Adrenal gland (tissue), 12 donors: ENCODE results near the gene TOPORS. TPM values are rescaled to one million over a fixed set of nuclear protein-coding genes. Genes with fewer than 3 reads are reported as not detected.

Experiments used
- DNase-seq, 7 donors: peaks; one replicate each; pipeline ENCODE4 v3.0.0-alpha.2; 2019 to 2020
- H3K27ac ChIP-seq, 5 donors: fragments of 200-600 bp; sonication (generic) in 4 of 5; 1 replicate in 3 of 5; 2 replicates in 2 of 5; pipeline versions ENCODE4 v1.5.1 to v1.8.0; 2016 to 2020; ENCODE audit warnings: mild to moderate bottlenecking in 1 of 5
- H3K27me3 ChIP-seq: fragments of 200-600 bp; 2 replicates; pipeline ENCODE4 v1.8.0; 2021
- H3K36me3 ChIP-seq, 2 donors: fragments of 200-600 bp; replicated peaks in 1 of 2; 1 replicate in 1 of 2; 2 replicates in 1 of 2; pipeline versions ENCODE4 v1.5.1 to v1.8.0; 2018 to 2022
- H3K4me1 ChIP-seq, 2 donors: fragments of 200-600 bp; replicated peaks in 1 of 2; 1 replicate in 1 of 2; 2 replicates in 1 of 2; pipeline versions ENCODE4 v1.5.1 to v1.8.0; 2018 to 2021
- H3K4me3 ChIP-seq, 4 donors: fragments of 200-600 bp; sonication (generic) in 3 of 4; one replicate each; pipeline ENCODE4 v1.5.1; 2016 to 2018
- H3K9me3 ChIP-seq, 3 donors: fragments of 200-600 bp; sonication (generic) in 1 of 3; replicated peaks in 1 of 3; 1 replicate in 2 of 3; 2 replicates in 1 of 3; pipeline versions ENCODE4 v1.5.1 to v1.8.0; 2016 to 2021
- POLR2A ChIP-seq, 2 donors: fragments of 450-650 bp; IDR thresholded peaks; one replicate each; pipeline ENCODE4 v1.6.1; 2017; ENCODE audit warnings: antibody characterized with exemption in 2 of 2, mild to moderate bottlenecking in 2 of 2, moderate library complexity in 1 of 2
- WGBS, 4 donors: extraction: QIAGEN DNeasy Blood & Tissue Kit in 2 of 4; methylation state at CpG; one replicate each; pipeline versions ENCODE4 v1.1.5 to v1.1.7; 2013 to 2017; 5-methylcytosine and 5-hydroxymethylcytosine counted together
- intact Hi-C, 2 donors: fragments of 100-400 bp; cut with DNase I; formaldehyde crosslinking; loops; one replicate each; pipeline versions ENCODE4 v1.14.1 to v1.15.0; 2022 to 2023
- polyA plus RNA-seq, 3 donors: library from polyadenylated mRNA; stranded (reverse); fragments of 200-250 nt in 2 of 3; fragments of 350-450 nt in 1 of 3; fragmentation: Illumina TruSeq in 1 of 3; extraction: RNeasy Lipid Tissue Mini Kit (QIAGEN cat#74804) in 1 of 3; gene quantifications; one replicate each; pipeline ENCODE4 v1.2.3, GENCODE V29; 2013 to 2014
- total RNA-seq, 9 donors: library from RNA; depleted of rRNA in 4 of 9; stranded (reverse); fragments of >200 nt in 4 of 9; fragments of 120-200 nt in 1 of 9; fragmentation: NEBNext Ultra II Directional in 1 of 9; extraction: Animal tissue kit (Norgen Biotek cat#: 25700) in 1 of 9; gene quantifications; one replicate each; pipeline versions ENCODE4 v1.1.0 to v1.2.4, GENCODE V29; 2013 to 2023
- TF ChIP-seq, protein P1 (sequence below), 6 experiments: fragments of 450-650 bp in 4 of 6; fragments of 200-600 bp in 2 of 6; sonication (generic) in 1 of 6; IDR thresholded peaks; 1 replicate in 5 of 6; 2 replicates in 1 of 6; pipeline versions ENCODE4 v1.5.1 to v1.8.0; 2016 to 2021; ENCODE audit warnings: antibody characterized with exemption in 6 of 6, mild to moderate bottlenecking in 2 of 6, moderate library complexity in 1 of 6
- donor health status: healthy with polysubstance abuse.
- donor health status: Bipolar disorder and iron deficiency.
- donor health status: DM: yes; HTN: yes; CAD: no.
- donor health status: DM: no; HTN: no; CAD: no.
- donor health status: DM: no; HTN: no; CAD: no.
- donor health status: DM: yes; HTN: yes; CAD: no.

Gene TOPORS
- total and polyA plus RNA-seq, 12 donors: 7.6 to 25.3 (median 15.9) TPM

DNA sequence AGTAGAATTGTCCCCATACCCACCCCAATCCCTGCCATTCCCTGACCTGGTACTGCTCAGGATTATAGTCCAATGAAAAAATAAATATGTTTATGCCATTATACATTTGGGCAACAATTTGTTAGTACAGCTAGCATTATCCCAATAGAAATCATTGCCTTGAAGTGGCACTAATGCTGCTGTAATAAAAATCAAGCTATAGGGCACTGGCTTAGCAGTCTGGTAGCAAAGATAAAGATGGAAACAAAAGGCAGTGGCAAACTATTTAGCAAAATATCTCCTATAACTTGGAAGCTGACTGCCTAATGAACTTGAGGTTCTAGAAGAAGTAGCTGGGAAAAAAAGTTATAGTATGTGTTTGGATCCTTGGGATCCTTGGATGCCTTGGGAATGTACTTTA lies 2.2 kb upstream of the TOPORS start:
- intact Hi-C loops: no loop called here
- TF ChIP-seq, protein P1, sequence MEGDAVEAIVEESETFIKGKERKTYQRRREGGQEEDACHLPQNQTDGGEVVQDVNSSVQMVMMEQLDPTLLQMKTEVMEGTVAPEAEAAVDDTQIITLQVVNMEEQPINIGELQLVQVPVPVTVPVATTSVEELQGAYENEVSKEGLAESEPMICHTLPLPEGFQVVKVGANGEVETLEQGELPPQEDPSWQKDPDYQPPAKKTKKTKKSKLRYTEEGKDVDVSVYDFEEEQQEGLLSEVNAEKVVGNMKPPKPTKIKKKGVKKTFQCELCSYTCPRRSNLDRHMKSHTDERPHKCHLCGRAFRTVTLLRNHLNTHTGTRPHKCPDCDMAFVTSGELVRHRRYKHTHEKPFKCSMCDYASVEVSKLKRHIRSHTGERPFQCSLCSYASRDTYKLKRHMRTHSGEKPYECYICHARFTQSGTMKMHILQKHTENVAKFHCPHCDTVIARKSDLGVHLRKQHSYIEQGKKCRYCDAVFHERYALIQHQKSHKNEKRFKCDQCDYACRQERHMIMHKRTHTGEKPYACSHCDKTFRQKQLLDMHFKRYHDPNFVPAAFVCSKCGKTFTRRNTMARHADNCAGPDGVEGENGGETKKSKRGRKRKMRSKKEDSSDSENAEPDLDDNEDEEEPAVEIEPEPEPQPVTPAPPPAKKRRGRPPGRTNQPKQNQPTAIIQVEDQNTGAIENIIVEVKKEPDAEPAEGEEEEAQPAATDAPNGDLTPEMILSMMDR (IDR thresholded peaks at IDR 0.05): no peak
- TF ChIP-seq POLR2A (IDR thresholded peaks at IDR 0.05): no peak
- Histone ChIP-seq H3K27ac (no peak overlapping the region), H3K9me3 (no peaks in the 10 kb centered on the region), H3K27me3 (no peaks in the 10 kb centered on the region), H3K4me3 (no peak overlapping the region), H3K36me3 (no peaks in the 10 kb centered on the region), H3K4me1 (peaks cover 5 to 28% of the 10 kb centered on the region in 2 donors)
- DNase-seq: no peak

DNA sequence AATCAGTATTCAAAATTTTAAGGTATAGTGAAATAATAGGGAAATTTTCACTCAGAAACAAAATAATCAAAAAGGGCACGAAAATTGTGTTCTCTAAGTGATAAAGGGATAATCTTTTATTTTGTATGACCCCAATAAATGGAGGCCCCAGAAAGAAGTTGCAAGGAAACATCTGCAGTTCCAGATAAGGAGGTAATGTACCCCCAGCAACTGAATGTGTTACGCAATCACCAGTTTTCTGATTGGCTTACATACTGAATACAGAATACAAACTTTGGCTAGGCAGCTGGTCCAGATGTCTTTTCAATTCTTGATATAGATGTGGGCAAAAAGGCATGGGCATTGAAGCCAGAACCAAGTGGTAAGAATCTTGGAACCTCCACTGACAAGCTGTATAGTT lies 1.7 kb upstream of the TOPORS start:
- H3K4me3 ChIP-seq: no peak overlapping the region
- TF ChIP-seq, protein P1 (IDR thresholded peaks at IDR 0.05): no peak
- TF ChIP-seq POLR2A (IDR thresholded peaks at IDR 0.05): no peak
- no peak overlapping the region for H3K27ac ChIP-seq
- no peaks in the 10 kb centered on the region for H3K36me3 ChIP-seq
- 77 to 86% (median 81%) methylated on average over 2 of the region's 2 CpGs for WGBS, 4 donors
- intact Hi-C loops: no loop called here
- H3K27me3 ChIP-seq: no peaks in the 10 kb centered on the region
- H3K9me3 ChIP-seq: no peaks in the 10 kb centered on the region
- peaks cover 5 to 28% of the 10 kb centered on the region in 2 donors for H3K4me1 ChIP-seq
- no peak for DNase-seq

DNA sequence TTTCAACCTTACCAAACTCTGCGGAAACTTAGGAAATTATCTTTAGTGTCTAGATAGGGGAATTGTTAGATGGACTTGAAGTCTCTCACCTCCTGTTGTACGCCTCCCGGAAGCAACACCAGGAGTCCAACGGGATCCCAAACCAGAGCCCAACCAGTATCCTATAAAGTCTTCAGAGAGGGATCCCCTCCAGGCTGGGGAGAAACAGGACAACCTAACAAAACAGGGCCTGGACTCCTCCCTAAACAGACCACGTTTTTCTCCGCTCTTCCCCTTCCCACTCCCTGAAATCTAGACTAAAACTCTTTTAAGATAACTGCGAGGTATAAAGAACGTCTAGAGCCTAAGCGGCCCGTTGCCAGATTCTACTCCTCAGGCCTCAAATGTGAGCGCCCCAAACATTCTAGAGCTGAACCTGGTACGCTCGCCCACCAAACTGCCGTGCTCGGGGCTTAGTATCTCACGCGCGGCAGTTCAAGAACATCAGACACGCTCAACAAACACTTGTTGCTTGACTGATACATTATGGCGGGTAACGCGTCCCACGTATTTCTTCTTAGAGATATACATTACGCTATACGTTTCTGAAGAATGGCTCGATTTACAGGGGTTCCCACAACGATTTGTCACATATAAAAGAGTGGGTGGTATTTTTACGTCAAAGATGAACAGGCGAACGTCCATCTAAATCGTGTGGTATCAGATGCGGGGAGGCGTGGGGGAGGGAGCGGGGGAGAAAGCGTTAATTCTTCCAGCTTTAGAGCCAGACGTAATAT lies 922 bp downstream of the TOPORS start:
- Histone ChIP-seq H3K4me3 (peak overlapping the region; percentile 61 to 86 (median 74)), H3K27ac (peak overlapping the region; percentile 92 to 99 (median 96)), H3K4me1 (peaks cover 0 to 21% of the 10 kb centered on the region in 2 donors), H3K36me3 (no peaks in the 10 kb centered on the region), H3K9me3 (no peaks in the 10 kb centered on the region), H3K27me3 (no peaks in the 10 kb centered on the region)
- TF ChIP-seq, protein P1 (IDR thresholded peaks at IDR 0.05): no peak
- TF ChIP-seq POLR2A (IDR thresholded peaks at IDR 0.05): peak in 1 of 2 donors; percentile 13
- peak; percentile 34 to 74 (median 60) for DNase-seq
- intact Hi-C loops: no loop called here
- 0 to 1% (median 0%) methylated on average over 35 to 36 of the region's 36 CpGs for WGBS, 4 donors

DNA sequence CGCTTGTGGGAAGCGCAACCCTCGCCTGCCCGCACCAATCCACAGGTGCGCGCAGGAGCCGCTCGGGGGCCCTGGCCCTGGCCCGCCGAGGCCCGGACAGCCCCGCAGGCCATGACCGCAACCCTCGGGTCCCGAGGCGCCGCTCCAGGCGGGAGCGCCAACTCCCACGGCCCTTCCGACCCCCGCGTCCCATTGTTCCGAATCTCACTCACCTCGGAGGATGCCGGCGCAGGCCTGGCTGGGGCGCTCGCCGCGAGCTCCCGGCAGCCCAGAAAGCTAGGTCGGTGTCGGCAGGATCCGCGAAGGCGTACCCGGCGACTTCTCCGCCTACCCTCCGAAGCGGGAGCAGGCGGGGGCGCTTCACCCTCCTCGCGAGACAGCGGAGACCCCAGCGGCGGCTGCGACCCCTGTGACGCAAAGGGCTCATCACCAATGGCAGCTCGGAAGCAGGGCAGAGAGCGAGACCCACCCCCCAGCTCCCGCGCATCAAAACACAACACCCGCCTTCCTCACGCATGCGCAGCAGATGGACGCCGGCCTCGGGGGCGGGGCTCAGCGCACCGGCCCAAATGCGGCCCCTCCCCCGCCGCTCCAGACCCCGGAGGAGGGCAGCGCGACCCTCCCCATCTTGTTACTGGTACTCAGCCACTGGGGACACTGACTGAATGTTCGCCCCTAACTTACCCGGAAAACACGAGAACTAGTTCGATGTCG lies 1.7 kb downstream of the TOPORS start:
- WGBS, 4 donors: 0 to 1% (median 0%) methylated on average over 7 to 75 of the region's 75 CpGs
- Histone ChIP-seq H3K9me3 (no peaks in the 10 kb centered on the region), H3K36me3 (no peaks in the 10 kb centered on the region), H3K27ac (peak overlapping the region; percentile 92 to 99 (median 96)), H3K4me3 (peak overlapping the region; percentile 10 to 86 (median 66)), H3K27me3 (no peaks in the 10 kb centered on the region), H3K4me1 (peaks cover 0 to 27% of the 10 kb centered on the region in 2 donors)
- peak; percentile 91 to 98 (median 94) for DNase-seq
- intact Hi-C loops: no loop called here
- TF ChIP-seq, protein P1 (IDR thresholded peaks at IDR 0.05): no peak
- TF ChIP-seq POLR2A (IDR thresholded peaks at IDR 0.05): peak in 1 of 2 donors; percentile 53
